ENCODE data around the gene MT1B.

DNA sequence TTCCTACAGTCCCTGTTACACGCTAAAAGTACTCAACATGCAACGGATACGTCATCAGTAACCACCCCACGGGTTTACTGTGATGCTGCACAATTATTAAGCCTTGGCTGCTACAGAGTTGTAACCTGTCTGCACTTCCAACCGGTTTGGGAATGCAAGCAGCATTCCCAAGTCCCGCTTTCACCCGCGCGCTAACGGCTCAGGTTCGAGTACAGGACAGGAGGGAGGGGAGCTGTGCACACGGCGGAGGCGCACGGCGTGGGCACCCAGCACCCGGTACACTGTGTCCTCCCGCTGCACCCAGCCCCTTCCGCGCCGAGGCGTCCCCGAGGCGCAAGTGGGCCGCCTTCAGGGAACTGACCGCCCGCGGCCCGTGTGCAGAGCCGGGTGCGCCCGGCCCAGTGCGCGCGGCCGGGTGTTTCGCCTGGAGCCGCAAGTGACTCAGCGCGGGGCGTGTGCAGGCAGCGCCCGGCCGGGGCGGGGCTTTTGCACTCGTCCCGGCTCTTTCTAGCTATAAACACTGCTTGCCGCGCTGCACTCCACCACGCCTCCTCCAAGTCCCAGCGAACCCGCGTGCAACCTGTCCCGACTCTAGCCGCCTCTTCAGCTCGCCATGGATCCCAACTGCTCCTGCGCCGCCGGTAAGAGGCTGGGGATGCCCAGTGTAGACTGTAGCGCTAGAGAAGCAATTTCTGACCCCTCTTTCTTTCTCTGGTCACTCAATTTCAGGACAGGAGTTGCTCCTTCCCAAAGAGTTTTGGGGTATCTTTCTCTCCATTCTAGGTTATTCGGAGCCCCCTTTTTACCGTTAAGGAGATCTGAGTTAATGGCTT lies 43.4 kb upstream of the MT1B start, which contains the start of gene MT2A:
- TF ChIP-seq, protein P1, sequence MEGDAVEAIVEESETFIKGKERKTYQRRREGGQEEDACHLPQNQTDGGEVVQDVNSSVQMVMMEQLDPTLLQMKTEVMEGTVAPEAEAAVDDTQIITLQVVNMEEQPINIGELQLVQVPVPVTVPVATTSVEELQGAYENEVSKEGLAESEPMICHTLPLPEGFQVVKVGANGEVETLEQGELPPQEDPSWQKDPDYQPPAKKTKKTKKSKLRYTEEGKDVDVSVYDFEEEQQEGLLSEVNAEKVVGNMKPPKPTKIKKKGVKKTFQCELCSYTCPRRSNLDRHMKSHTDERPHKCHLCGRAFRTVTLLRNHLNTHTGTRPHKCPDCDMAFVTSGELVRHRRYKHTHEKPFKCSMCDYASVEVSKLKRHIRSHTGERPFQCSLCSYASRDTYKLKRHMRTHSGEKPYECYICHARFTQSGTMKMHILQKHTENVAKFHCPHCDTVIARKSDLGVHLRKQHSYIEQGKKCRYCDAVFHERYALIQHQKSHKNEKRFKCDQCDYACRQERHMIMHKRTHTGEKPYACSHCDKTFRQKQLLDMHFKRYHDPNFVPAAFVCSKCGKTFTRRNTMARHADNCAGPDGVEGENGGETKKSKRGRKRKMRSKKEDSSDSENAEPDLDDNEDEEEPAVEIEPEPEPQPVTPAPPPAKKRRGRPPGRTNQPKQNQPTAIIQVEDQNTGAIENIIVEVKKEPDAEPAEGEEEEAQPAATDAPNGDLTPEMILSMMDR (IDR thresholded peaks at IDR 0.05 in 2 of 3, conservative IDR thresholded peaks at IDR 0.05 in 1 of 3; ENCODE audit: borderline replicate concordance in 1 of 3, insufficient read depth in 1 of 3, low read depth in 2 of 3, low read length in 2 of 3): no peak
- peak; percentile 95 for TF ChIP-seq POLR2A (IDR thresholded peaks at IDR 0.05; ENCODE audit: borderline replicate concordance, extremely low read depth, insufficient read depth, insufficient read length)
- TF ChIP-seq RAD21 (IDR thresholded peaks at IDR 0.05; ENCODE audit: low read depth): no peak
- TF ChIP-seq SRF (IDR thresholded peaks at IDR 0.05; ENCODE audit: low read depth): no peak
- TF ChIP-seq ELF1 (IDR thresholded peaks at IDR 0.05; ENCODE audit: borderline replicate concordance, low read depth): no peak
- TF ChIP-seq EZH2 (IDR thresholded peaks at IDR 0.05): no peak
- TF ChIP-seq EZH2phosphoT487 (IDR thresholded peaks at IDR 0.05; ENCODE audit: borderline replicate concordance): no peak
- TF ChIP-seq SIN3A (IDR thresholded peaks at IDR 0.05; ENCODE audit: low read depth): no peak
- TF ChIP-seq JUND (IDR thresholded peaks at IDR 0.05): no peak
